Stimulated activated CD8-positive, alpha-beta memory T cell treated with anti-CD3 and anti-CD28 coated beads, Interleukin-15, amount 100 ng/mL, for 24 hours (primary cell): Measurements from ENCODE around the gene CYP2W1.

Source experiments
- DNase-seq: peaks from one replicate; pipeline ENCODE4 v3.0.0-alpha.2; 2020; ENCODE audit warnings: low read depth

CYP2W1 gene

GRCh38 chr7:1015196-1016121 is 32.5 kb downstream of the CYP2W1 start:
- DNase-seq, result no peak

GRCh38 chr7:1016577-1017531 is 33.9 kb downstream of the CYP2W1 start:
- DNase-seq, result no peak

- no peak for DNase-seq
These were observed 34.8 kb downstream of the CYP2W1 start for GRCh38 chr7:1017586-1018333.

- no peak for DNase-seq
These were observed 35.3 kb downstream of the CYP2W1 start for GRCh38 chr7:1018334-1018695.

- no peak for DNase-seq
These were observed 36.3 kb downstream of the CYP2W1 start for GRCh38 chr7:1019255-1019785.

- no peak for DNase-seq
These were observed 37.0 kb downstream of the CYP2W1 start for GRCh38 chr7:1019789-1020610.

GRCh38 chr7:1020849-1021251 is 37.9 kb downstream of the CYP2W1 start:
- no peak for DNase-seq

- no peak for DNase-seq
These were observed 38.4 kb downstream of the CYP2W1 start for GRCh38 chr7:1021366-1021765.

GRCh38 chr7:1021931-1022330 is 39.0 kb downstream of the CYP2W1 start:
- no peak for DNase-seq

GRCh38 chr7:1022356-1022755 is 39.4 kb downstream of the CYP2W1 start:
- DNase-seq, result no peak

- DNase-seq, result no peak
These were observed 40.0 kb downstream of the CYP2W1 start for GRCh38 chr7:1022801-1023465.

- DNase-seq, result no peak
These were observed 41.4 kb downstream of the CYP2W1 start for GRCh38 chr7:1024331-1024841.

- no peak for DNase-seq
These were observed 42.1 kb downstream of the CYP2W1 start for GRCh38 chr7:1024876-1025742.

GRCh38 chr7:1025743-1026581 is 43.0 kb downstream of the CYP2W1 start:
- no peak for DNase-seq

GRCh38 chr7:1026721-1027161 is 43.8 kb downstream of the CYP2W1 start:
- DNase-seq, result no peak

GRCh38 chr7:1027242-1028043 is 44.5 kb downstream of the CYP2W1 start:
- DNase-seq, result no peak

GRCh38 chr7:1028044-1028770 is 45.2 kb downstream of the CYP2W1 start:
- DNase-seq, result peak; percentile 64
